GM19397 (cell line): Measurements from ENCODE around the gene CCDC38.
"Not testable (repeated sequence)": the region's sequence is repeated elsewhere in the genome, so short reads cannot be mapped to it uniquely, and the experiment has no call there.

Experiments
- ATAC-seq: cut with Tn5 transposase; IDR thresholded peaks from one replicate; pipeline ENCODE4 v1.9.1; 2021; ENCODE audit warnings: mild to moderate bottlenecking, moderate library complexity; ENCODE audit not compliant: unreplicated experiment

CCDC38 gene

GRCh38 chr12:95884998-95885397 is 57.4 kb downstream of the CCDC38 start:
- no peak for ATAC-seq

DNA sequence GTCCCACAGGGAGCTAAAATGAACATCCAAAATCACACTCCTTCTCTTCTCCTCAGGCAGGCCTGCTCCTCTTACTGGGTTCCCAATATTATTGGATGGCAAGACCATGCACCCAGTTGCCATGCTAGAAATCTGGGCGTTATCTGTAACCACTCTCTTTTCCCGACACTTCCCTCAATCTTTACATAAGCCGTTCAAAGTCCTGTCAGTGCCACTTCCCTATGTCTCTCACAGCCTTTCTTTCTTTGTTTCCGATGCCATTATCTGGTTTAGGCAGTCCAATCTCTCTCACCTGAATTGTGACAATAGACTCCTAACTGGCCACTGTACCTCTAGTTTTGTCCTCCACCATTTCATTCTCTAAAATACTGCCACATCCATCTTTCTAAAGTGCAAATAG is 59.5 kb downstream of the CCDC38 start:
- ATAC-seq: no peak

- no peak for ATAC-seq
These were observed 60.3 kb downstream of the CCDC38 start for GRCh38 chr12:95882080-95882479.

DNA sequence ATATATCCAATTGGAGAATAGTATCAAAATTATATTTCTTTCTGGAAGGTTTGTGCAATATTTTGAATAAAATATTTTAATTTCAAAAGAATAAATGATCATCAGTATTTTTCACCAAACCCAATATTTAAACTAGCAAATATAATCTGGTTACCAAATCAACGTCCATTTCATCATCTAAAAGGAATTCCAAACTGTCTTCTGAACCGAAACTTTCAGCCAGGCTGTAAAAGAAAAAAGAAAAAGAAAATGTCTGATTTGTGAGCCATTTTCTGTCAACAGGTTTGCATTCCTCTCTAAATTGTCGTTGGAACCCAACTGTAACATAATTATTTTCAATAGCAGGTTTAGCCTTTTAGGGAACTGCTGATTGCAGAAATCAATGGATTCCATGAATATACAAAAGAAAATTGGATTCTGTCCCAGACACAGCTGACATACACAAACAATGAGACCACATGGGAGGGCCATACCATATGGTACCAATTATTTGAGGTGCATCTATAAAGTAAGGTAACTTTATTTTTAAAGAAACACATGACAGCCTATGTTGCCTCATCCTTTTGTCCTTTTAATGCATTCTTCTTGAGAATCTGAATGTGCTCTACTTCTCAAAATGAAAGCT is 61.0 kb downstream of the CCDC38 start:
- ATAC-seq: no peak

DNA sequence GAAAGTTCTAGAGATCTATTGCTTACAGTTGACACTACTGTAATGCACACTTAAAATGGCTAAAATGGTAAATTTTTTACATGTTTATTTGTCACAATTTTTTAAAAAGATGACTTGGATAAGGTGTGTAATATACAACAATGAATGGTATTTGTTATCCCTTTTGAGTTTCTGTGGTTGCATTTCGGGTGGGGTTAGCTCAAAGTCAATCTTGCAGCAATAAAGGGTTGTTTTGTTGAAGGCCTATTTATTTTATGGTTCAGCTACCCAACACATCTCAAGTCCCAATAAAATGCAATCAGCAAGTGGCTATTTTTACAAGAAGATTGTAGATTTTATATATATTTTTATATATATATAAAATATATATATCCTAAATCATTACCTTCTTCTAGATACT is 61.5 kb downstream of the CCDC38 start:
- ATAC-seq: no peak

DNA sequence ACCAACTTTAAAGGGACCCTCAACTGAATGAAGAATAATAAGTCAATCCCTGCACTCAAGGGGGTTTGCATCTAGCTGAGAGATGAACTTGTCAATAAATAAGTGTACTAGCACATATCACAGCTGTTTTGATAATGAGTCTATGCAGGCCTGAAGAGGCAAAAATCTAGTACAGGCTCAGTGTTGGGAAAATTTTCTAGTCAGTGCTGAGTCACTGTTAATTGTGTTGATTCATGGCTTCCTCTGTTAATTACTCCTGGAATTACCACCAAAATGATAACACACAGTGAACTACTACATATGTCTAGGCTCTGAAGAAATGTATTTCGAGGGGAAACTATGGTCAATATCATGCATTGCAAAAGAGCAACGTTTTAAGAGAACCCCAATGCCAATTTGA is 64.8 kb downstream of the CCDC38 start:
- ATAC-seq: no peak

- ATAC-seq: no peak
These were observed 68.0 kb downstream of the CCDC38 start for GRCh38 chr12:95874452-95874851.

DNA sequence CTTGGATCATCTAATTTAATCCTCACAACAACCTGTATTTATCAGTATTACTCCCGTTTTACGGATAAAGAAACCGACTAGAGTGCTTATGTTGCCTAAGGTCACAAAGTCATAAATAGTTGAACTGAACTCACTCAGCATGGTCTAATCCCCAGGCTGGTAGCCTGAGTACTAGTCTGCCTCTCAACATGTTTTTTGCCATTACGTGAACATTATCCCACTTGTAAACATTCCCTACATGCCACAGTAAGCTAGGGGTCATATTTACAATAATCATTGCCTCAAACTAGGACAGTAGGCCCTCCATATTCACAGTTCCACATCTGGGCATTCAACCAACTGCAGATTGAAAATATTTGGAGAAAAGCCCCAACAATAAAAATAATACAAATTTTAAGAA is 71.5 kb downstream of the CCDC38 start:
- no peak for ATAC-seq

DNA sequence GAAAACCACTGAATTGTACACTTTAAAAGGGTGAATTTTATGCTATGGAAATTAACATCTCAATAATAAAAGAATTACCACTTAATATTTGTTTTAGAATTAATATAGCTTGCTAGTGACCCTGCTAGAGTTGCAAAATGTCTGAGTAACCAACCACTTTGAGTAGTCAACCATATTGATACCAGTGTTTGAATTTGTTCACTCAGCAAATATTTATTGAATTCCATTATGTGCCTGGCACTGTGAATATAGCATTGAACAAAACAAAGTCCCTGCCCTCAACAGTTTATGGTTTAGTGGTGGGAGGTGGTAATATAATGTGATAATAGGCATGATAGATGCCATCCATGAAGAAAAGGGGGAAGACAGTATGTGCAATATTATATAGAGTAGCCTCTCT is 79.1 kb downstream of the CCDC38 start:
- ATAC-seq: no peak

DNA sequence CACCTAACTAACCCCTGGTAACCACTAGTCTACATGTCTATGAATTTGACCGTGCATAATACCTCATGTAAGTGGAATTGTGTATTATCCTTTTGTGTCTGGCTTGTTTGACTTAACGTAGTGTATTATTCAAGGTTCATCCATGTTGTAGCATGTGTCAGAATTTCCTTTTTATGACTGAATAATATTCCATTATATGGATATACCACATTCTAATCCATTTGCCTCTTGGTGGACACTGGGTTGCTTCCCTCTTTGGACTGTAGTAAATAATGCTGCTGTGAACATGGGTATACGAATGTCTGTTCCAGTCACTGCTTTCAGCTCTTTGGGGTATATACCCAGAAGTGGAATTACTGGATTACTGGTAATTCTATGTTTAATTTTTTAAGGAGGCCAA is 80.4 kb downstream of the CCDC38 start:
- ATAC-seq: no peak

DNA sequence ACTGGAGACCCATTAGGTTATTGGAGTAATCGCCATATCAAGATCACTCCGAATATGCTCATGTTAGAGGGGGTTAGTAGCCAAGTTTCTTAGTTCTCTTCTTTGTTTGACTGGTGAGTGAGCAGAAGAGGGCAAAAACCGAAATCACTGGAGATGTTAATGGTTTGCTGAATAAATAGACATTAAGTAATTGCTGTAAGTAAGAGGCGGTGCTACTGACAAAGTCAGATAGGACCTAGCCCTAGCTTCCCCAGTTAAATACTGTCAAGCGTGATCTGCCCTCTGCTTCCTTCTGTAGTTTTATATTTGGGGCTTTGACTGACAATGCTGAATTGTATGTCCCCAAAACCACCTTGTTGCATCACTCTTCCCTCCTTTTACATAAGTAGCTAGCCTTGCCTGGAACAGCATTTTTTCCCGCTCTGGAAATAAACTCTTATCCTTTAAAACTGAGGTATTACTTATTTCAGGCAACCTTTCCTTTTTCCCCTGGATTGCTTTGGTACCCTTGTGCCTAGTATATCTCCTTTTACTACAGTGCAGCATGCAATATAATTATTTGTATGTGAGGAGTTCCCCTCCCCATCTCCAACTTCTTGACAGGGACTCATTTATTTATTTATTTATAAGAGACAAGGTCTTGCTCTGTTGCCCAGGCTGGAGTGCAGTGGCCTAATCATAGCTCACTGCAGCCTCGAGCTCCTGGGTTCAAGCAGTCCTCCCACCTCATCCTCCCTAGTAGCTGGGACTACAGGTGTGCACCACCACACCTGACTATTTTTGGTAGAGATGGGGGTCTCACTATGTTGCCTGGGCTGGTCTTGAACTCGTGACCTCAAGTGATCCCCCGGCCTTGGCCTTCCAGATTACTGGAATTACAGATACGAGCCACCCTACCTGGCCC is 82.2 kb downstream of the CCDC38 start:
- no peak for ATAC-seq

DNA sequence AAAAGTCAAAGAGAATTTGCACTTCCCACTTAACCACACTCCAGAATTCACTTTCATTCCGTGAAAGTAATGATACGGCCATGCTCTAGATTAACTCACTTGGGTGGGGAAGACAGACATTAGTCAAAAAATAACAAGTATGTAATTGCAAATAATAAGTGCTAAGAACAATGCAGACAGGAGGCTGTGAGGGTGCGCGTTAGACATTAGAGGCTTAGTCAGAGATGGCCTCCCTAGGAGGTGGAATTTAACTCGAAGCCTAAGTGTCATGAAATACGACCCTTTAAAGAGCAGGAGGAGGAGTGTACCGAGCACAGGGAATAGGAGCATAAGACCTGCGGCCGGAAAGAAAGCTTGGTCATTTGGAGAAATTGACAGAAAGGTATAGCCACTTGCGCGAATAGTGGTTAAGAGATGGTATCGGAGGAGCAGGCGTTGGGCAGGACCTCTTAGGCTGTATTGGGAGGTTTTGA is 83.0 kb downstream of the CCDC38 start:
- peak; percentile 9 for ATAC-seq

- ATAC-seq: peak; percentile 99
These were observed 83.7 kb downstream of the CCDC38 start, which contains the start of gene SNRPF for GRCh38 chr12:95858451-95859343. Gene SNRPF, plus strand, starts transcription at chr12:95858952. Its CDS starts 122 bp downstream, at chr12:95859074.

DNA sequence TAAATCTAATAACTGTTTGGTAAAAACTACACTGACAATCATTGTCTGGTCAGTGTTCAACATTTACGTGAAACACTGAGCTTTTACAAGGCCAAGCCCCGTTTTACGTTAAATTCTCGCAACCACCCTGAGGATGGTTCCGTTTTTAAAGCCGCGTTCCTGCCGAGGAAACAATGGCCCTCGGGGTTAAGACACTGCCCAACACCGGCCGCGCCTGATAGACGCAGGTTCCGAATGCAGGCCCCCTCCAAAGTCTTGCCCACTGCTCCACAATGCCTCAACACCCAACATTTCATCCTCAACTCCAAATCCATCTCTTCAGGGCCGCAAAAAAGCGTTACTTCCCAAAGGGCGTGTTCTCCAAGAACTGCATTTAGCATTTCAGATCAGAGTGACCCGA is 84.6 kb downstream of the CCDC38 start:
- ATAC-seq: no peak

- no peak for ATAC-seq
These were observed 85.3 kb downstream of the CCDC38 start for GRCh38 chr12:95857156-95857555.

DNA sequence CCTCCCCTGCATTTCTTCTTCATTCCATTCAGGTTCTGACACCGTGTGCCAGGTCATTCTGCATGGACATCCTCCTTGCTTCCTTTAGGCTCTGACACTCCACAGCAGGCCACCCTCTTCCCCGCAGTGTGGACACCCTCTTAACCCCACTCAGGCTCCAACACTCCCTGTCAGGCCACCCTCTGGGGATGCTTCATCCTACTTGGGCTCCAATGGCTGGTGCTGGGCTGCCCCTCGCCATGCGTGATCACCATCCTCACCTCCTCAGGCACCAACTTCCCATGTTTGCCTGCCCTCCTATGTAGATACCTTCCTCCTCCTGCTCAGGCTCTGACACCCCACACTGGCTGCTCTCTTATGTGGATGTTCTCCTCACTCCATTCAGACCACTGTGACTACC is 90.3 kb downstream of the CCDC38 start:
- no peak for ATAC-seq

DNA sequence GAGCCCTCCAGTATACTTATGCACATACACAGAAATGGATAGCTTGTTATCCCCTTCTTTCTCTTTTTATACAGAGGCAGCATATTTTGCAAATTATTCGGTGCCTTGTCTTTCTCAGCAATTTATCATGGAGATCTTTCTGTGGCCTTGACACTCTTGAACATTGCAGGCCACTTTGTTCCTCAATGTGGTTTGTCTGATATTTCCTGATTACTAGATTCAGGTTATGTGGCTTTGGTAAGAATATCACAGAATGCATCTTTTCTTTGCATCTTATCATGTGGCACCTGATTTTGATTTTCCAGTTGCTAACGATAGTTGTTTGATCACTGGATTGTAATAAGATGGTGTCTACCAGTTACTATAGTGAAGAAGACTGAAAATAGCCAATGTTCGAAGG is 90.8 kb downstream of the CCDC38 start:
- ATAC-seq: no peak

GRCh38 chr12:95848575-95849388 is 93.6 kb downstream of the CCDC38 start:
- ATAC-seq: no peak

GRCh38 chr12:95842426-95842825 is 100.0 kb downstream of the CCDC38 start:
- not testable (repeated sequence) for ATAC-seq

GRCh38 chr12:95838125-95838524 is 104.3 kb downstream of the CCDC38 start:
- ATAC-seq: no peak
